IMR-90 (cell line): ENCODE results near the gene TTC3. TPM values are rescaled to one million over a fixed set of nuclear protein-coding genes. Genes with fewer than 3 reads are reported as not detected.

Experiments
- ATAC-seq: fragments of 200-7000 bp; cut with Tn5 transposase; 2 replicates; pipeline ENCODE4 v1.9.1; 2020; ENCODE audit warnings: low read depth, mild to moderate bottlenecking, moderate library complexity
- BruUV-seq: library from RNA; stranded (reverse); fragments of 400-500 nt; replicated peaks from 2 replicates; lab custom pipeline; 2021; lab: Mats Ljungman, UMichigan
- CTCF ChIA-PET: fragments of 300-600 bp; formaldehyde crosslinking; extraction: SDS; loops from one replicate; lab custom pipeline; 2021; ENCODE audit warnings: antibody characterized with exemption; lab: Yijun Ruan, JAX
- POLR2A ChIA-PET: fragments of 300-600 bp; sonication (Branson Sonifier 250); formaldehyde crosslinking; loops from one replicate; lab custom pipeline; 2022; ENCODE audit warnings: antibody characterized with exemption; ENCODE audit not compliant: unreplicated experiment; lab: Charles Lee
- DNase-seq: peaks from one replicate; pipeline ENCODE4 v3.0.0; 2013
- H2AFZ ChIP-seq: replicated peaks from 2 replicates; pipeline ENCODE3; 2013; ENCODE audit warnings: low read length, mild to moderate bottlenecking; ENCODE audit not compliant: poor library complexity
- H2AK5ac ChIP-seq: 2 replicates; pipeline ENCODE4 v1.6.1; 2013; ENCODE audit warnings: low read depth, low read length, inconsistent platforms
- H2AK9ac ChIP-seq: replicated peaks from 2 replicates; pipeline ENCODE3; 2013; ENCODE audit warnings: mild to moderate bottlenecking, low read depth, low read length, moderate library complexity; ENCODE audit not compliant: poor library complexity
- H2BK120ac ChIP-seq: 2 replicates; pipeline ENCODE4 v1.6.1; 2013; ENCODE audit warnings: low read depth, low read length, inconsistent platforms
- H2BK15ac ChIP-seq: 3 replicates; pipeline ENCODE4 v1.6.1; 2013; ENCODE audit warnings: low read depth, low read length, inconsistent platforms
- H2BK20ac ChIP-seq: 2 replicates; pipeline ENCODE4 v1.6.1; 2013; ENCODE audit warnings: low read depth, mild to moderate bottlenecking, inconsistent platforms, low read length, moderate library complexity
- H2BK5ac ChIP-seq: 2 replicates; pipeline ENCODE4 v1.6.1; 2013; ENCODE audit warnings: mild to moderate bottlenecking, low read depth, low read length, inconsistent platforms; ENCODE audit not compliant: poor library complexity, severe bottlenecking
- H3K14ac ChIP-seq: replicated peaks from 2 replicates; pipeline ENCODE4 v1.6.1; 2013; ENCODE audit warnings: low read depth, low read length, inconsistent platforms
- H3K18ac ChIP-seq: 2 replicates; pipeline ENCODE4 v1.6.1; 2013; ENCODE audit warnings: low read depth, low read length, control low read depth
- H3K23ac ChIP-seq: 2 replicates; pipeline ENCODE4 v1.6.1; 2013; ENCODE audit warnings: low read depth, low read length, inconsistent platforms
- H3K27ac ChIP-seq: 2 replicates; pipeline ENCODE4 v1.5.1; 2013; ENCODE audit warnings: mild to moderate bottlenecking, control low read depth, low read length; ENCODE audit not compliant: insufficient read depth
- H3K27me3 ChIP-seq: 2 replicates; pipeline ENCODE4 v1.6.1; 2013; ENCODE audit warnings: low read length; ENCODE audit not compliant: control insufficient read depth, insufficient read depth
- H3K36me3 ChIP-seq: 2 replicates; pipeline ENCODE4 v1.6.1; 2013; ENCODE audit warnings: low read length, mixed read lengths; ENCODE audit not compliant: control insufficient read depth, insufficient read depth
- H3K4ac ChIP-seq: 2 replicates; pipeline ENCODE4 v1.6.1; 2013; ENCODE audit warnings: low read depth, low read length, inconsistent platforms
- H3K4me1 ChIP-seq: 2 replicates; pipeline ENCODE4 v1.6.1; 2013; ENCODE audit warnings: low read length, mixed read lengths; ENCODE audit not compliant: control insufficient read depth, insufficient read depth
- H3K4me2 ChIP-seq: 2 replicates; pipeline ENCODE4 v1.6.1; 2013; ENCODE audit warnings: low read depth, mild to moderate bottlenecking, control low read depth, low read length, moderate library complexity
- H3K4me3 ChIP-seq: 2 replicates; pipeline ENCODE4 v1.5.1; 2013; ENCODE audit warnings: low read depth, mild to moderate bottlenecking, control low read depth, low read length, moderate library complexity; ENCODE audit not compliant: insufficient read depth
- H3K56ac ChIP-seq: 2 replicates; pipeline ENCODE4 v1.6.1; 2013; ENCODE audit warnings: low read length, inconsistent platforms; ENCODE audit not compliant: insufficient read depth; ENCODE audit errors: extremely low read depth
- H3K79me1 ChIP-seq, 2 experiments: 2 replicates each; pipeline ENCODE4 v1.6.1; 2013; ENCODE audit warnings: low read length in 2 of 2, inconsistent platforms in 1 of 2, low read depth in 1 of 2
- H3K9ac ChIP-seq: 2 replicates; pipeline ENCODE4 v1.6.1; 2013; ENCODE audit warnings: low read depth, low read length, control low read depth
- H3K9me1 ChIP-seq: 2 replicates; pipeline ENCODE4 v1.6.1; 2013; ENCODE audit warnings: low read length, inconsistent platforms; ENCODE audit not compliant: insufficient read depth
- H3K9me3 ChIP-seq: 2 replicates; pipeline ENCODE4 v1.6.1; 2013; ENCODE audit warnings: low read length; ENCODE audit not compliant: control insufficient read depth, insufficient read depth
- H4K20me1 ChIP-seq: 2 replicates; pipeline ENCODE4 v1.6.1; 2013; ENCODE audit warnings: low read length, inconsistent platforms; ENCODE audit not compliant: insufficient read depth
- H4K5ac ChIP-seq: 2 replicates; pipeline ENCODE4 v1.6.1; 2013; ENCODE audit warnings: mild to moderate bottlenecking, low read depth, low read length, control low read depth
- H4K8ac ChIP-seq, 2 experiments: 2 replicates each; pipeline ENCODE4 v1.6.1; 2013; ENCODE audit warnings: low read depth in 2 of 2, low read length in 2 of 2, control low read depth in 1 of 2, inconsistent platforms in 1 of 2
- H4K91ac ChIP-seq: 2 replicates; pipeline ENCODE4 v1.6.1; 2013; ENCODE audit warnings: low read depth, low read length, inconsistent platforms; ENCODE audit not compliant: insufficient read depth
- BHLHE40 ChIP-seq: fragments of 150-350 bp; IDR thresholded peaks from 2 replicates; pipeline ENCODE4 v1.6.1; 2016; ENCODE audit warnings: mild to moderate bottlenecking, low read depth, low read length
- CEBPB ChIP-seq: IDR thresholded peaks from 2 replicates; pipeline ENCODE4 v1.6.1; 2012; ENCODE audit warnings: low read depth, low read length, improper control_type of control experiment
- CHD1 ChIP-seq: IDR thresholded peaks from 2 replicates; pipeline ENCODE4 v1.6.1; 2012; ENCODE audit warnings: low read depth, low read length, improper control_type of control experiment
- CTCF ChIP-seq: conservative IDR thresholded peaks from 2 replicates; pipeline ENCODE4 v1.5.1; 2012; ENCODE audit warnings: mild to moderate bottlenecking, low read depth, low read length, improper control_type of control experiment
- ELK1 ChIP-seq: fragments of 150-350 bp; IDR thresholded peaks from 2 replicates; pipeline ENCODE4 v1.6.1; 2016; ENCODE audit warnings: low read depth, mild to moderate bottlenecking, low read length, moderate library complexity, borderline replicate concordance
- FOS ChIP-seq: fragments of 150-350 bp; IDR thresholded peaks from 2 replicates; pipeline ENCODE4 v1.6.1; 2016; ENCODE audit warnings: low read depth, low read length
- MAFK ChIP-seq: IDR thresholded peaks from 2 replicates; pipeline ENCODE4 v1.6.1; 2012; ENCODE audit warnings: low read depth, low read length, improper control_type of control experiment
- MAZ ChIP-seq: IDR thresholded peaks from 2 replicates; pipeline ENCODE4 v1.6.1; 2012; ENCODE audit warnings: low read depth, mild to moderate bottlenecking, low read length, improper control_type of control experiment, moderate library complexity, borderline replicate concordance
- MXI1 ChIP-seq: IDR thresholded peaks from 2 replicates; pipeline ENCODE4 v1.6.1; 2012; ENCODE audit warnings: low read depth, mild to moderate bottlenecking, low read length, moderate library complexity, borderline replicate concordance
- NFE2L2 ChIP-seq: fragments of 150-350 bp; IDR thresholded peaks from 2 replicates; pipeline ENCODE4 v1.6.1; 2016; ENCODE audit warnings: low read depth, mild to moderate bottlenecking, low read length
- POLR2A ChIP-seq: IDR thresholded peaks from 2 replicates; pipeline ENCODE4 v1.6.1; 2012; ENCODE audit warnings: mild to moderate bottlenecking, low read depth, low read length
- RAD21 ChIP-seq: IDR thresholded peaks from 2 replicates; pipeline ENCODE4 v1.6.1; 2012; ENCODE audit warnings: low read length, improper control_type of control experiment
- RCOR1 ChIP-seq: IDR thresholded peaks from 2 replicates; pipeline ENCODE4 v1.6.1; 2012; ENCODE audit warnings: mild to moderate bottlenecking, low read length, improper control_type of control experiment; ENCODE audit not compliant: insufficient replicate concordance
- RFX5 ChIP-seq: IDR thresholded peaks from 2 replicates; pipeline ENCODE4 v1.8.0; 2012; ENCODE audit warnings: low read depth, mild to moderate bottlenecking, low read length, moderate library complexity
- SMC3 ChIP-seq: fragments of 150-350 bp; IDR thresholded peaks from 2 replicates; pipeline ENCODE4 v1.6.1; 2016; ENCODE audit warnings: low read depth, mild to moderate bottlenecking, antibody characterized with exemption, low read length, moderate library complexity
- USF2 ChIP-seq: fragments of 150-350 bp; IDR thresholded peaks from 2 replicates; pipeline ENCODE4 v1.6.1; 2017; ENCODE audit warnings: mild to moderate bottlenecking, antibody characterized with exemption, low read length, low read depth
- WGBS, 2 experiments: methylation state at CpG; one replicate each; pipeline versions ENCODE4 v1.1.5 to v1.1.7; 2013; ENCODE audit warnings: missing lambda C conversion rate in 2 of 2; ENCODE audit not compliant: insufficient read length in 1 of 2; ENCODE audit errors: extremely low coverage in 2 of 2; 5-methylcytosine and 5-hydroxymethylcytosine counted together
- dilution Hi-C: fragments of 300-500 bp; cut with HindIII; formaldehyde crosslinking; loops from one replicate; pipeline ENCODE4 v1.14.3; 2018; ENCODE audit warnings: low sequenced_read_pairs; ENCODE audit not compliant: unreplicated experiment
- in situ Hi-C: fragments of 300-500 bp; cut with MboI; formaldehyde crosslinking; loops from 3 replicates; pipeline ENCODE4 v1.14.3; 2019; ENCODE audit warnings: low sequenced_read_pairs, inconsistent platforms, mixed read lengths
- intact Hi-C: fragments of 100-400 bp; cut with micrococcal nuclease; formaldehyde crosslinking; loops from 2 replicates; pipeline ENCODE4 v1.10.0; 2022
- polyA plus RNA-seq, 3 experiments: library from polyadenylated mRNA; depleted of rRNA; stranded (reverse); fragments of >200 nt; gene quantifications; 2 replicates each; pipeline ENCODE4 v1.2.3, GENCODE V29; 2012; ENCODE audit warnings: low replicate concordance in 1 of 3
- total RNA-seq: library from RNA; depleted of rRNA; stranded (reverse); fragments of >200 nt; gene quantifications from 2 replicates; pipeline ENCODE4 v1.2.3, GENCODE V29; 2012

The TTC3 gene
- total and polyA plus RNA-seq, 2 of the 4 experiments (the other 2 are of a cell fraction), result 96.7 to 293 TPM

GRCh38 chr21:37039411-37040075 lies 33.5 kb upstream of the TTC3 start:
- Histone ChIP-seq H3K4ac (no peak overlapping the region), H3K36me3 (no peaks in the 10 kb centered on the region), H3K56ac (no peak overlapping the region), H2AK5ac (no peak overlapping the region), H2BK20ac (no peak overlapping the region), H3K4me1 (no peaks in the 10 kb centered on the region), H3K79me1 (no peaks in the 10 kb centered on the region), H4K5ac (no peak overlapping the region), H2BK15ac (no peak overlapping the region), H2AK9ac (no peak overlapping the region), H3K4me2 (no peak overlapping the region), H4K8ac (no peak overlapping the region), H3K23ac (no peak overlapping the region), H3K9ac (no peak overlapping the region), H2BK120ac (no peak overlapping the region), H3K27me3 (peaks cover 8% of the 10 kb centered on the region), H3K9me3 (no peaks in the 10 kb centered on the region), H3K27ac (no peak overlapping the region), H3K4me3 (no peak overlapping the region), H3K9me1 (no peaks in the 10 kb centered on the region), H4K91ac (no peak overlapping the region), H3K18ac (no peak overlapping the region), H2AFZ (no peak overlapping the region), H2BK5ac (no peak overlapping the region), H4K20me1 (no peaks in the 10 kb centered on the region), H3K14ac (no peak overlapping the region)
- no peak for DNase-seq
- in situ Hi-C loops, result no loop called here
- intact Hi-C loops, result no loop called here
- no TSS peak for BruUV-seq
- no peak for ATAC-seq
- no peak for TF ChIP-seq BHLHE40
- TF ChIP-seq CEBPB, result no peak
- TF ChIP-seq USF2, result no peak
- no peak for TF ChIP-seq POLR2A
- no peak for TF ChIP-seq MAZ
- no peak for TF ChIP-seq RAD21
- TF ChIP-seq SMC3, result no peak
- no peak for TF ChIP-seq ELK1
- TF ChIP-seq NFE2L2, result no peak
- TF ChIP-seq CTCF, result no peak
- no peak for TF ChIP-seq MAFK
- TF ChIP-seq FOS, result no peak
- no peak for TF ChIP-seq CHD1
- TF ChIP-seq RFX5, result no peak
- TF ChIP-seq RCOR1, result no peak
- TF ChIP-seq MXI1, result no peak
- CTCF ChIA-PET, result interaction anchor here (0.6 to 1.3 kb wide), 3 partner anchors 14 to 543 kb away, joined by 3 to 4 read pairs (median 4); no protein-coding TSS in a partner anchor
- dilution Hi-C loops, result no loop called here
- POLR2A ChIA-PET, result no interaction called here
- 40% methylated on average over 1 of the region's 9 CpGs; no CpG with 5 or more reads in 1 of the 2 experiments for WGBS, 2 experiments
